ENCODE measurements around the gene ARSB. TPM values are rescaled to one million over a fixed set of nuclear protein-coding genes. Genes with fewer than 3 reads are reported as not detected.

The ARSB gene
- total RNA-seq, 3 donors from 2014 or later = 9.8 to 17.6 (median 10.0) TPM

GRCh38 chr5:78905084-78905938 lies 79.8 kb downstream of the ARSB start:
- Histone ChIP-seq H3K4me1 (no peaks in the 10 kb centered on the region), H3K36me3 (no peaks in the 10 kb centered on the region), H3K9me3 (no peaks in the 10 kb centered on the region), H3K27me3 (no peaks in the 10 kb centered on the region), H3K27ac (no peak overlapping the region), H3K4me3 (no peak overlapping the region)
- no peak for TF ChIP-seq POLR2AphosphoS5 (IDR thresholded peaks at IDR 0.05)
- no peak for TF ChIP-seq POLR2A (IDR thresholded peaks at IDR 0.05)
- TF ChIP-seq CTCF (IDR thresholded peaks at IDR 0.05) = no peak
- DNase-seq (ENCODE audit: low spot score in 2 of 2) = no peak
- intact Hi-C loops (cut with DNase I; ENCODE audit: low total_unique reads) = loop anchor here (5.0 kb wide), 1 partner anchor 1107 kb away; no protein-coding TSS in a partner anchor

GRCh38 chr5:78903861-78904260 lies 81.2 kb downstream of the ARSB start:
- Histone ChIP-seq H3K27me3 (no peaks in the 10 kb centered on the region), H3K4me1 (no peaks in the 10 kb centered on the region), H3K36me3 (no peaks in the 10 kb centered on the region), H3K27ac (no peak overlapping the region), H3K4me3 (no peak overlapping the region), H3K9me3 (peaks cover 0 to 10% of the 10 kb centered on the region in 2 donors)
- intact Hi-C loops (cut with DNase I; ENCODE audit: low total_unique reads) = no loop called here
- DNase-seq (ENCODE audit: low spot score in 2 of 2) = no peak
- TF ChIP-seq POLR2AphosphoS5 (IDR thresholded peaks at IDR 0.05) = no peak
- no peak for TF ChIP-seq POLR2A (IDR thresholded peaks at IDR 0.05)
- TF ChIP-seq CTCF (IDR thresholded peaks at IDR 0.05) = no peak

GRCh38 chr5:78903353-78903752 lies 81.8 kb downstream of the ARSB start:
- Histone ChIP-seq H3K4me3 (no peak overlapping the region), H3K9me3 (peaks cover 3 to 16% of the 10 kb centered on the region in 2 donors), H3K4me1 (no peaks in the 10 kb centered on the region), H3K27ac (no peak overlapping the region), H3K36me3 (no peaks in the 10 kb centered on the region), H3K27me3 (no peaks in the 10 kb centered on the region)
- DNase-seq (ENCODE audit: low spot score in 2 of 2) = no peak
- intact Hi-C loops (cut with DNase I; ENCODE audit: low total_unique reads) = no loop called here
- TF ChIP-seq POLR2AphosphoS5 (IDR thresholded peaks at IDR 0.05) (no peak), CTCF (IDR thresholded peaks at IDR 0.05) (no peak), POLR2A (IDR thresholded peaks at IDR 0.05) (no peak)

GRCh38 chr5:78899922-78900362 lies 85.2 kb downstream of the ARSB start:
- Histone ChIP-seq H3K27me3 (no peaks in the 10 kb centered on the region), H3K36me3 (no peaks in the 10 kb centered on the region), H3K27ac (no peak overlapping the region), H3K4me3 (no peak overlapping the region), H3K4me1 (no peaks in the 10 kb centered on the region), H3K9me3 (peaks cover 3 to 16% of the 10 kb centered on the region in 2 donors)
- no peak for DNase-seq (ENCODE audit: low spot score in 2 of 2)
- intact Hi-C loops (cut with DNase I; ENCODE audit: low total_unique reads) = no loop called here
- TF ChIP-seq POLR2A (IDR thresholded peaks at IDR 0.05) (no peak), POLR2AphosphoS5 (IDR thresholded peaks at IDR 0.05) (no peak), CTCF (IDR thresholded peaks at IDR 0.05) (no peak)

GRCh38 chr5:78896132-78896531 lies 89.0 kb downstream of the ARSB start:
- no peak overlapping the region for H3K4me3 ChIP-seq
- no peaks in the 10 kb centered on the region for H3K4me1 ChIP-seq
- intact Hi-C loops (cut with DNase I; ENCODE audit: low total_unique reads) = no loop called here
- no peaks in the 10 kb centered on the region for H3K27me3 ChIP-seq
- no peak for DNase-seq (ENCODE audit: low spot score in 2 of 2)
- TF ChIP-seq POLR2AphosphoS5 (IDR thresholded peaks at IDR 0.05) = no peak
- TF ChIP-seq CTCF (IDR thresholded peaks at IDR 0.05) = no peak
- TF ChIP-seq POLR2A (IDR thresholded peaks at IDR 0.05) = no peak
- peak overlapping the region in 1 of 2 donors; percentile 41 for H3K27ac ChIP-seq
- H3K36me3 ChIP-seq = no peaks in the 10 kb centered on the region
- peaks cover 3 to 16% of the 10 kb centered on the region in 2 donors for H3K9me3 ChIP-seq

All from breast epithelium (tissue), 4 donors.